HG03571 (cell line): ENCODE results near the gene L1CAM.

ENCODE experiments used
- ATAC-seq: cut with Tn5 transposase; IDR thresholded peaks from one replicate; pipeline ENCODE4 v1.9.1; 2021; ENCODE audit not compliant: unreplicated experiment

The L1CAM gene

GRCh38 chrX:153903991-153904957 lies 18.3 kb upstream of the L1CAM start, which contains the start of gene AVPR2:
TSS of gene AVPR2 (plus strand) at chrX:153904673. CDS start at chrX:153905146, 473 bp downstream.
- ATAC-seq = no peak

- ATAC-seq = no peak
These were observed 17.4 kb upstream of the L1CAM start for GRCh38 chrX:153903238-153903980.

- no peak for ATAC-seq
These were observed 16.4 kb upstream of the L1CAM start for GRCh38 chrX:153902385-153902784.

- no peak for ATAC-seq
These were observed 15.8 kb upstream of the L1CAM start for GRCh38 chrX:153901753-153902140.

GRCh38 chrX:153900831-153901752 lies 15.1 kb upstream of the L1CAM start:
- ATAC-seq = no peak

GRCh38 chrX:153897899-153898298 lies 11.9 kb upstream of the L1CAM start:
- no peak for ATAC-seq

- ATAC-seq = no peak
These were observed 3.1 kb upstream of the L1CAM start for GRCh38 chrX:153889123-153889522.

- ATAC-seq = no peak
These were observed 2.4 kb upstream of the L1CAM start for GRCh38 chrX:153888344-153888743.

GRCh38 chrX:153887385-153887784 lies 1.4 kb upstream of the L1CAM start:
- ATAC-seq = no peak

- ATAC-seq = no peak
These were observed 942 bp upstream of the L1CAM start for GRCh38 chrX:153886915-153887314.

- no peak for ATAC-seq
These were observed 675 bp downstream of the L1CAM start for GRCh38 chrX:153885208-153885787.

GRCh38 chrX:153884590-153884989 lies 1.4 kb downstream of the L1CAM start:
- ATAC-seq = no peak

GRCh38 chrX:153884136-153884535 lies 1.8 kb downstream of the L1CAM start:
- no peak for ATAC-seq

GRCh38 chrX:153883163-153883843 lies 2.7 kb downstream of the L1CAM start:
- ATAC-seq = no peak

- ATAC-seq = no peak
These were observed 3.4 kb downstream of the L1CAM start for GRCh38 chrX:153882557-153882956.

GRCh38 chrX:153882086-153882498 lies 3.9 kb downstream of the L1CAM start:
- no peak for ATAC-seq

GRCh38 chrX:153881281-153881680 lies 4.7 kb downstream of the L1CAM start:
- ATAC-seq = no peak

GRCh38 chrX:153880440-153880815 lies 5.5 kb downstream of the L1CAM start:
- no peak for ATAC-seq

- no peak for ATAC-seq
These were observed 6.1 kb downstream of the L1CAM start for GRCh38 chrX:153879741-153880439.
